Kidney epithelial cell (primary cell): ENCODE data around the gene C1QTNF8. TPM values are rescaled to one million over a fixed set of nuclear protein-coding genes. Genes with fewer than 3 reads are reported as not detected.

Experiments
- DNase-seq: peaks from one replicate; pipeline ENCODE4 v3.0.0-alpha.2; 2010; ENCODE audit warnings: low read depth
- H3K27me3 ChIP-seq: 2 replicates; pipeline ENCODE4 v1.6.0; 2011; ENCODE audit warnings: low read length; ENCODE audit not compliant: control insufficient read depth, insufficient read depth
- H3K36me3 ChIP-seq: 2 replicates; pipeline ENCODE4 v1.5.1; 2011; ENCODE audit warnings: low read length; ENCODE audit not compliant: control insufficient read depth, insufficient read depth
- H3K4me3 ChIP-seq: 2 replicates; pipeline ENCODE4 v1.5.1; 2011; ENCODE audit warnings: low read depth, mild to moderate bottlenecking, control low read depth, low read length
- total RNA-seq: library from RNA; depleted of rRNA; stranded (reverse); fragments of >200 nt; gene quantifications from 2 replicates; pipeline ENCODE4 v1.2.3, GENCODE V29; 2015
- TF ChIP-seq, protein P1 (sequence below): IDR thresholded peaks from 2 replicates; pipeline ENCODE4 v1.5.1; 2011; ENCODE audit warnings: mild to moderate bottlenecking, moderate library complexity, low read length, control low read depth, inconsistent platforms; ENCODE audit not compliant: insufficient read depth, poor library complexity, severe bottlenecking

C1QTNF8 gene
- total RNA-seq, 1 donor from 2014 or later = not detected

DNA sequence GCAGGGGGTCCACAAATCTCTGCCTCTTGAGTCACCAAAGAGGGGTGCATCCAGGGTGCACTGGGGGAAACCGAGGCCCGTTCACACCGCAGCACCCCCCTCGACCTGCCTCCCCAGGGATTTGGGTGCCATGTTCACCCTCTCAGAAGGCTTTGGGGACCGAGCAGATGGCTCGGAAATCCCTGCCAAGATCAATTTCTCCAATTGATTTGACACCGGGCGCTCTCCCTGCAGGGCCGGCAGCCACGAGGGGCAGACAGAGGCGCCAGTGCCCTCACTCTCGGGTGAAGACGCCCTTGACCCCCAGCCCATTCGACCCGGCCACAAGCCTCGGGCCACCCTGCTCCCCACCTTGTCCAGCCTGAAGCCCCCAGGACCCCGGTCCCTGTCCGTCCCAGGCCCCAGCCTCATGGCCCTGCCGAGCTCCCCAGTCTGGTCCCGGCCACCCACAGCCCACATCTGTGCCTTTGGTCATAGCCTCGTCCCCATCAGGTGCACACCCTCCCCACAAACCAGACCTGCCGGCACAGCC, 14.2 kb downstream of the C1QTNF8 start:
- TF ChIP-seq, protein P1, sequence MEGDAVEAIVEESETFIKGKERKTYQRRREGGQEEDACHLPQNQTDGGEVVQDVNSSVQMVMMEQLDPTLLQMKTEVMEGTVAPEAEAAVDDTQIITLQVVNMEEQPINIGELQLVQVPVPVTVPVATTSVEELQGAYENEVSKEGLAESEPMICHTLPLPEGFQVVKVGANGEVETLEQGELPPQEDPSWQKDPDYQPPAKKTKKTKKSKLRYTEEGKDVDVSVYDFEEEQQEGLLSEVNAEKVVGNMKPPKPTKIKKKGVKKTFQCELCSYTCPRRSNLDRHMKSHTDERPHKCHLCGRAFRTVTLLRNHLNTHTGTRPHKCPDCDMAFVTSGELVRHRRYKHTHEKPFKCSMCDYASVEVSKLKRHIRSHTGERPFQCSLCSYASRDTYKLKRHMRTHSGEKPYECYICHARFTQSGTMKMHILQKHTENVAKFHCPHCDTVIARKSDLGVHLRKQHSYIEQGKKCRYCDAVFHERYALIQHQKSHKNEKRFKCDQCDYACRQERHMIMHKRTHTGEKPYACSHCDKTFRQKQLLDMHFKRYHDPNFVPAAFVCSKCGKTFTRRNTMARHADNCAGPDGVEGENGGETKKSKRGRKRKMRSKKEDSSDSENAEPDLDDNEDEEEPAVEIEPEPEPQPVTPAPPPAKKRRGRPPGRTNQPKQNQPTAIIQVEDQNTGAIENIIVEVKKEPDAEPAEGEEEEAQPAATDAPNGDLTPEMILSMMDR = no peak
- no peak for DNase-seq
- Histone ChIP-seq H3K4me3 (no peak overlapping the region), H3K27me3 (peaks cover 52% of the 10 kb centered on the region), H3K36me3 (no peaks in the 10 kb centered on the region)

DNA sequence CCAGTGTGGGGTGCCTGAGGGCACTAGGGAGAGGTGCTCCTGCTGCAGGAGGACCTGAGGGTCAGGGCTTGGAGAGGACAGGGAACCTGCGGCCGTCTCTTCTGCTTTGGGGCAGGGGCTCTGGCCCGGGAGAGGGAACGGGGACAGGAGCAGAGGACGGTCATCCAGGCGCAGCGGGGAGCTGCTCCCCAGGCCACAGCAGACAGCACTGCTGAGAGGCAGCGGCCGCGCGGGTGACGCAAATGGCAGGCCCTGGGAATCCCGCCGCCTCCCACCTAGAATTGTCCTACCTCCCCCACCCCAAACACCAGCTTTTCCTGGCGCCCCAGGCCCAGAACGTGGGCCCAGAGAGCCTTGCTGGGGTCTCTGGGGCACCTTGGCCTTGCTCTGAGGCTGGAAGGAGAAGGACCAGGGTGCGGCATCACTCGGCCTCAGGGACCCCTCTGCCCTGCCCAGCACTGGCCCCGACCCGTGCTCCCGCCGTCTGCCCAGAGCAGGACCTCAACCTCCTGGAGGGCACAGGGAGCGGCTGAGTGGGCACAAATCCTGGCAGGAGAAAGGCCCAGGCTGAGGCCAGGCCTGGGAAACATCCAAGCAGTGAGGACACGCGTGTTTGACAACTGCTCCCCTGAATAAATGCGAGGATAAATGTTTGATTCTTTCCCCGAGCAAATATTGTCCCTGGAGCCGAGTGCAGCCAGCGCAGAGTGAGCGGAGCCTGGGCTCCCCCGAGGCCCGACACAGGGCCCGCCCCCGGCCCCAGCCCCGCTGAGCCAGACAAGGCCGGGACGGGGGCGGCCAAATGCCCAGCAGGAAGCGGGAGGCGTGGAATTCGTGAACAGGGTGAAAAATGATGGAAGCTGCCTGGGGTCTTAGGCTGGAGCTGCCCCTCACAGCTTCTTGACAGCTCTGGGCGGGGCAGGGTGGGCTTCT, 15.0 kb downstream of the C1QTNF8 start:
- TF ChIP-seq, protein P1 = no peak
- Histone ChIP-seq H3K27me3 (peaks cover 55% of the 10 kb centered on the region), H3K36me3 (no peaks in the 10 kb centered on the region), H3K4me3 (no peak overlapping the region)
- DNase-seq = no peak

DNA sequence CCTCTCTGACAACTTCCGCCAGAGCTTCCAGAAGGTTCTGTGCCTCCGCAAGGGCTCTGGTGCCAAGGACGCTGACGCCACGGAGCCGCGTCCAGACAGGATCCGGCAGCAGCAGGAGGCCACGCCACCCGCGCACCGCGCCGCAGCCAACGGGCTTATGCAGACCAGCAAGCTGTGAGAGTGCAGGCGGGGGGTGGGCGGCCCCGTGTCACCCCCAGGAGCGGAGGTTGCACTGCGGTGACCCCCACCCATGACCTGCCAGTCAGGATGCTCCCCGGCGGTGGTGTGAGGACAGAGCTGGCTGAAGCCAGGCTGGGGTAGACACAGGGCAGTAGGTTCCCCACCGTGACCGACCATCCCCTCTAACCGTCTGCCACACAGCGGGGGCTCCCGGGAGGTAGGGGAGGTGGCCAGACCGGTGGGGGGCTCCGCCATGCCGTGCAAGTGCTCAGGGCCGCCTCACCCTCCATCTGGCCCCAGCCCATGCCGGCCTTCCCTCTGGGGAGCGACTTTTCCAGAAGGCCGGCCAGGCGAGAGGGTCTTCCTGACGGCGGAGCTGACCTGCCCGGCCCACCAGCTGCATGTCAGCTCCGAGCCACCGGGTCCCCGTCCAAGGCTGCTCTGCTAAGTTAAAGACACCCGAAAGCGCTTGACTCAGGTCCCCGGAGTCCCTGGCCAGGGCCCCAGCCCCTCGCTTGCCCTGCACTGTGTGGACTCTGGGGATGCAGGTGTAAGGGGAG, 16.1 kb downstream of the C1QTNF8 start:
- DNase-seq = no peak
- TF ChIP-seq, protein P1 = no peak
- Histone ChIP-seq H3K4me3 (no peak overlapping the region), H3K36me3 (no peaks in the 10 kb centered on the region), H3K27me3 (peaks cover 60% of the 10 kb centered on the region)

DNA sequence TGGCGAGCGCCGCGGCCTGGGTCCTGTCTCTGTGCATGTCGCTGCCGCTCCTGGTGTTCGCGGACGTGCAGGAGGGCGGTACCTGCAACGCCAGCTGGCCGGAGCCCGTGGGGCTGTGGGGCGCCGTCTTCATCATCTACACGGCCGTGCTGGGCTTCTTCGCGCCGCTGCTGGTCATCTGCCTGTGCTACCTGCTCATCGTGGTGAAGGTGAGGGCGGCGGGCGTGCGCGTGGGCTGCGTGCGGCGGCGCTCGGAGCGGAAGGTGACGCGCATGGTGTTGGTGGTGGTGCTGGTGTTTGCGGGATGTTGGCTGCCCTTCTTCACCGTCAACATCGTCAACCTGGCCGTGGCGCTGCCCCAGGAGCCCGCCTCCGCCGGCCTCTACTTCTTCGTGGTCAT, 16.7 kb downstream of the C1QTNF8 start:
- Histone ChIP-seq H3K36me3 (no peaks in the 10 kb centered on the region), H3K27me3 (peaks cover 60% of the 10 kb centered on the region), H3K4me3 (no peak overlapping the region)
- TF ChIP-seq, protein P1 = no peak
- DNase-seq = no peak

DNA sequence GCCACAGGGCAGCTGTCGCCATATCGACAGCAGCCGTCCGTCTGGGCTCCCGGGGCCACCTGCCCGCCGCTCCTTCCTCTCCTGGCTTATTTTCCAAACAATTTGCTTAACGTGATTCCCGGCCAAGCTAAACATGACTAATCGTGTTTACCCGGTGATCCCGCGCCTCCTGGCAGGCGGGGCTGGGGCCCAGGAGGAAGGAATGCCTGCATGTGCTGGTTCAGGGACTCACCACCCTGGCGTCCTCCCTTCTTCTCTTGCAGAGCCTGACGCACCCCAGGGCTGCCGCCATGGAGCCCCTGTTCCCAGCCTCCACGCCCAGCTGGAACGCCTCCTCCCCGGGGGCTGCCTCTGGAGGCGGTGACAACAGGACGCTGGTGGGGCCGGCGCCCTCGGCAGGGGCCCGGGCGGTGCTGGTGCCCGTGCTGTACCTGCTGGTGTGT, 17.4 kb downstream of the C1QTNF8 start:
- no peak for DNase-seq
- no peaks in the 10 kb centered on the region for H3K36me3 ChIP-seq
- peaks cover 59% of the 10 kb centered on the region for H3K27me3 ChIP-seq
- H3K4me3 ChIP-seq = no peak overlapping the region
- TF ChIP-seq, protein P1 = no peak
